GM23338 (cell line): ENCODE measurements around the gene ATP12A. TPM values are rescaled to one million over a fixed set of nuclear protein-coding genes. Genes with fewer than 3 reads are reported as not detected.

Source experiments
- ATAC-seq: fragments of 200-7000 bp; cut with Tn5 transposase; 3 replicates; pipeline ENCODE4 v1.9.1; 2020
- DNase-seq: peaks from one replicate; pipeline ENCODE4 v3.0.0-alpha.2; 2015; ENCODE audit warnings: low spot score
- H2AFZ ChIP-seq: fragments of 200-600 bp; sonication (generic); 2 replicates; pipeline ENCODE4 v1.8.0; 2016; ENCODE audit warnings: antibody characterized with exemption, mild to moderate bottlenecking, moderate library complexity
- H3F3A ChIP-seq: fragments of 200-600 bp; sonication (generic); replicated peaks from 2 replicates; pipeline ENCODE4 v1.8.0; 2017; ENCODE audit warnings: antibody characterized with exemption, mixed run types, low read depth
- H3K27ac ChIP-seq: fragments of 200-600 bp; sonication (generic); 2 replicates; pipeline ENCODE4 v1.6.1; 2016; ENCODE audit warnings: low read depth
- H3K27me3 ChIP-seq: fragments of 200-600 bp; sonication (generic); 2 replicates; pipeline ENCODE4 v1.8.0; 2016; ENCODE audit warnings: mild to moderate bottlenecking, mixed run types, moderate library complexity; ENCODE audit not compliant: insufficient read depth
- H3K36me3 ChIP-seq: fragments of 200-600 bp; sonication (generic); 2 replicates; pipeline ENCODE4 v1.8.0; 2016; ENCODE audit warnings: mild to moderate bottlenecking; ENCODE audit not compliant: insufficient read depth
- H3K4me1 ChIP-seq: fragments of 200-600 bp; sonication (generic); 2 replicates; pipeline ENCODE4 v1.8.0; 2016; ENCODE audit warnings: mild to moderate bottlenecking, moderate library complexity; ENCODE audit not compliant: insufficient read depth
- H3K4me2 ChIP-seq: fragments of 200-600 bp; sonication (generic); 2 replicates; pipeline ENCODE4 v1.7.1; 2017; ENCODE audit warnings: mixed run types
- H3K4me3 ChIP-seq: fragments of 200-600 bp; sonication (generic); 2 replicates; pipeline ENCODE4 v1.6.1; 2016; ENCODE audit warnings: mixed run types
- H3K79me2 ChIP-seq: fragments of 200-600 bp; sonication (generic); replicated peaks from 2 replicates; pipeline ENCODE4 v1.8.0; 2017; ENCODE audit warnings: mild to moderate bottlenecking; ENCODE audit not compliant: insufficient read depth
- H3K9me2 ChIP-seq: fragments of 200-600 bp; sonication (generic); 2 replicates; pipeline ENCODE4 v1.8.0; 2017; ENCODE audit not compliant: insufficient read depth
- H4K20me1 ChIP-seq: fragments of 200-600 bp; sonication (generic); replicated peaks from 2 replicates; pipeline ENCODE4 v1.8.0; 2017; ENCODE audit warnings: mild to moderate bottlenecking; ENCODE audit not compliant: insufficient read depth
- H3K27ac Mint-ChIP-seq: 2 replicates; pipeline ENCODE4 v1.8.0; 2020; ENCODE audit warnings: inconsistent platforms, mild to moderate bottlenecking, moderate library complexity, mixed read lengths
- H3K27me3 Mint-ChIP-seq: 3 replicates; pipeline ENCODE4 v1.8.0; 2022; ENCODE audit warnings: low read depth, mild to moderate bottlenecking, moderate library complexity, mixed read lengths, inconsistent platforms; ENCODE audit not compliant: insufficient read depth, poor library complexity
- H3K36me3 Mint-ChIP-seq: 3 replicates; pipeline ENCODE4 v1.8.0; 2021; ENCODE audit warnings: low read depth, mild to moderate bottlenecking, inconsistent platforms, moderate library complexity, mixed read lengths
- H3K4me1 Mint-ChIP-seq: 3 replicates; pipeline ENCODE4 v1.8.0; 2020; ENCODE audit warnings: mild to moderate bottlenecking, inconsistent platforms, mixed read lengths
- H3K4me3 Mint-ChIP-seq: 3 replicates; pipeline ENCODE4 v1.8.0; 2021; ENCODE audit warnings: moderate library complexity, mild to moderate bottlenecking, inconsistent platforms, mixed read lengths
- H3K9me3 Mint-ChIP-seq: 3 replicates; pipeline ENCODE4 v1.8.0; 2020; ENCODE audit warnings: moderate library complexity, mild to moderate bottlenecking, inconsistent platforms, mixed read lengths
- CTCF ChIP-seq, 2 experiments: fragments of 200-600 bp in 1 of 2; sonication (generic) in 1 of 2; conservative IDR thresholded peaks; 2 replicates each; pipeline versions ENCODE4 v1.5.1 to v1.6.1; 2016 to 2017; ENCODE audit warnings: antibody characterized with exemption in 2 of 2, low read depth in 2 of 2, mild to moderate bottlenecking in 2 of 2, moderate library complexity in 1 of 2
- JUNB ChIP-seq: IDR thresholded peaks from one replicate; pipeline ENCODE4 v1.6.1; 2016; ENCODE audit warnings: antibody characterized with exemption; ENCODE audit not compliant: unreplicated experiment
- NANOG ChIP-seq: IDR thresholded peaks from 2 replicates; pipeline ENCODE4 v1.6.1; 2016; ENCODE audit warnings: antibody characterized with exemption, borderline replicate concordance
- REST ChIP-seq: IDR thresholded peaks from one replicate; pipeline ENCODE4 v1.6.1; 2018; ENCODE audit warnings: antibody characterized with exemption; ENCODE audit not compliant: unreplicated experiment
- ZNF114 ChIP-seq: fragments of 250-450 bp; sonication (Bioruptor Pico); IDR thresholded peaks from 2 replicates; pipeline ENCODE4 v1.5.0; 2020; ENCODE audit warnings: mild to moderate bottlenecking, moderate library complexity
- ZNF331 ChIP-seq: fragments of 250-450 bp; sonication (Bioruptor Pico); IDR thresholded peaks from 2 replicates; pipeline ENCODE4 v1.5.0; 2020; ENCODE audit warnings: low read depth, mild to moderate bottlenecking, moderate library complexity
- ZNF462 ChIP-seq: fragments of 250-450 bp; sonication (Bioruptor Pico); IDR thresholded peaks from 2 replicates; pipeline ENCODE4 v1.5.0; 2020; ENCODE audit warnings: mild to moderate bottlenecking, moderate library complexity
- polyA plus RNA-seq: library from polyadenylated mRNA; unstranded; fragments of >200 nt; fragmentation: Nextera tagmentation; extraction: Ambion mirVana; gene quantifications from 2 replicates; pipeline ENCODE4 v1.2.1, GENCODE V29; 2016
- total RNA-seq: library from RNA; depleted of rRNA; stranded (reverse); fragments of >200 nt; shearing (Covaris generic); gene quantifications from 2 replicates; pipeline ENCODE4 v1.2.3, GENCODE V29; 2014
- TF ChIP-seq, protein P1 (sequence below): IDR thresholded peaks from 2 replicates; pipeline ENCODE4 v1.6.1; 2016; ENCODE audit warnings: antibody characterized with exemption

The ATP12A gene
- total and polyA plus RNA-seq, 2 experiments from 2014 or later = 0.40 to 1.0 TPM

DNA sequence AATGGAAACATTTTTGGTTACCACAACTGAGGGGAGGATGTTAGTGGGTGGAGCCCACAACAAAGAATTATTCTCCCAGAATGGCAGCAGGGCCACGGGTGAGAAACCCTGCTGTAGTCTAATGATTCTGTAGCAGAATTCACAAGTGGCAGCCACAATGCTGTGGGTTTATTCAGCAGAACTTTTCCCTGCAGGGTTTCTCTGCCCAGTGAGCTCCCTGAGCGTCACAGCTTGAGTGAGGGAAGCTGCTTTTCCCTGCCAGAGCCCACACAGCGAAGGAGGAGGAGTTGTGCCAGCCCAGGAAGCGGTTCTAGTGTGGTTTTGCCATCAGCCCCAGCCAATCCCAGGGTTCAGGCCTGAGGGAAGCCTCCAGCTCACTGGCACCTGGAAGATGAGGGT lies 4.4 kb downstream of the ATP12A start:
- Histone ChIP-seq H3K4me1 (peaks cover 24% of the 10 kb centered on the region), H3K36me3 (no peaks in the 10 kb centered on the region), H3K4me3 (no peak overlapping the region), H3K79me2 (no peaks in the 10 kb centered on the region), H3K9me2 (no peaks in the 10 kb centered on the region), H3K4me2 (peak overlapping the region; percentile 39), H3K27ac (no peak overlapping the region), H3K27me3 (peaks cover 20% of the 10 kb centered on the region), H3F3A (no peaks in the 10 kb centered on the region), H2AFZ (peak overlapping the region; percentile 3), H4K20me1 (no peaks in the 10 kb centered on the region)
- peak overlapping the region; percentile 76; the same call in 1 of the 2 replicates for H3K27ac Mint-ChIP-seq
- no peak for DNase-seq
- ATAC-seq = no peak
- H3K9me3 Mint-ChIP-seq = no peaks in the 10 kb centered on the region
- H3K27me3 Mint-ChIP-seq = peaks cover 27% of the 10 kb centered on the region
- TF ChIP-seq, protein P1, sequence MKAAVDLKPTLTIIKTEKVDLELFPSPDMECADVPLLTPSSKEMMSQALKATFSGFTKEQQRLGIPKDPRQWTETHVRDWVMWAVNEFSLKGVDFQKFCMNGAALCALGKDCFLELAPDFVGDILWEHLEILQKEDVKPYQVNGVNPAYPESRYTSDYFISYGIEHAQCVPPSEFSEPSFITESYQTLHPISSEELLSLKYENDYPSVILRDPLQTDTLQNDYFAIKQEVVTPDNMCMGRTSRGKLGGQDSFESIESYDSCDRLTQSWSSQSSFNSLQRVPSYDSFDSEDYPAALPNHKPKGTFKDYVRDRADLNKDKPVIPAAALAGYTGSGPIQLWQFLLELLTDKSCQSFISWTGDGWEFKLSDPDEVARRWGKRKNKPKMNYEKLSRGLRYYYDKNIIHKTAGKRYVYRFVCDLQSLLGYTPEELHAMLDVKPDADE = no peak
- TF ChIP-seq ZNF114 (CRISPR knock-in tag) (no peak), ZNF462 (no peak), JUNB (no peak), ZNF331 (no peak), NANOG (no peak), CTCF (conservative IDR thresholded peaks at IDR 0.05; ENCODE audit: low read depth in 2 of 2) (no peak), REST (no peak)
- no peak overlapping the region for H3K4me3 Mint-ChIP-seq
- H3K4me1 Mint-ChIP-seq = peaks cover 53% of the 10 kb centered on the region
- no peaks in the 10 kb centered on the region for H3K36me3 Mint-ChIP-seq
